MCF 10A (cell line): ENCODE measurements around the gene CTDSP2. TPM values are rescaled to one million over a fixed set of nuclear protein-coding genes. Genes with fewer than 3 reads are reported as not detected.

Experiments
- BruUV-seq: library from RNA; stranded (reverse); fragments of 400-500 nt; replicated peaks from 2 replicates; lab custom pipeline; 2021; lab: Mats Ljungman, UMichigan
- CTCF ChIA-PET: fragments of 300-600 bp; sonication (Branson Sonifier 250); formaldehyde crosslinking; extraction: SDS; loops from one replicate; lab custom pipeline; 2021; ENCODE audit warnings: antibody characterized with exemption, inconsistent platforms; lab: Yijun Ruan, JAX
- POLR2A ChIA-PET: fragments of 300-600, 350-650 bp; sonication (Branson Sonifier 250); formaldehyde crosslinking; extraction: SDS; loops from one replicate; lab custom pipeline; 2020; ENCODE audit warnings: antibody characterized with exemption, inconsistent platforms; lab: Yijun Ruan, JAX
- DNase-seq: peaks from one replicate; pipeline ENCODE4 v3.0.0-alpha.2; 2018; ENCODE audit not compliant: unreplicated experiment
- H3K27ac Mint-ChIP-seq: one replicate; pipeline ENCODE4 v1.8.0; 2022; ENCODE audit warnings: mild to moderate bottlenecking, low read depth, mixed read lengths; ENCODE audit not compliant: unreplicated experiment
- H3K27me3 Mint-ChIP-seq: one replicate; pipeline ENCODE4 v1.8.0; 2022; ENCODE audit warnings: mixed read lengths; ENCODE audit not compliant: insufficient read depth, unreplicated experiment
- H3K36me3 Mint-ChIP-seq: one replicate; pipeline ENCODE4 v1.8.0; 2022; ENCODE audit warnings: mild to moderate bottlenecking, moderate library complexity, mixed read lengths; ENCODE audit not compliant: insufficient read depth, unreplicated experiment
- H3K4me1 Mint-ChIP-seq: one replicate; pipeline ENCODE4 v1.8.0; 2022; ENCODE audit warnings: mixed read lengths; ENCODE audit not compliant: insufficient read depth, unreplicated experiment
- H3K4me3 Mint-ChIP-seq: one replicate; pipeline ENCODE4 v1.8.0; 2022; ENCODE audit warnings: mild to moderate bottlenecking, moderate library complexity, mixed read lengths; ENCODE audit not compliant: unreplicated experiment
- H3K9me3 Mint-ChIP-seq: one replicate; pipeline ENCODE4 v1.8.0; 2022; ENCODE audit warnings: mixed read lengths; ENCODE audit not compliant: unreplicated experiment
- CTCF ChIP-seq: fragments of 200-600 bp; IDR thresholded peaks from one replicate; pipeline ENCODE4 v1.8.0; 2022; ENCODE audit warnings: antibody characterized with exemption, mild to moderate bottlenecking; ENCODE audit not compliant: unreplicated experiment
- intact Hi-C: fragments of 100-400 bp; cut with micrococcal nuclease; formaldehyde crosslinking; loops from 2 replicates; pipeline ENCODE4 v1.14.1; 2022
- total RNA-seq: library from RNA; stranded (reverse); gene quantifications from 2 replicates; pipeline ENCODE4 v1.2.3, GENCODE V29; 2022

CTDSP2 gene
- total RNA-seq, 1 experiment from 2014 or later, result 73.4 TPM

- Mint-ChIP-seq H3K36me3 (peaks cover 38% of the 10 kb centered on the region), H3K9me3 (no peaks in the 10 kb centered on the region), H3K27me3 (no peaks in the 10 kb centered on the region), H3K4me3 (peak within 1 kb of the TSS; percentile 98), H3K4me1 (peaks cover 25% of the 10 kb centered on the region), H3K27ac (peak within 1 kb of the TSS; percentile 86)
- POLR2A ChIA-PET, result interaction anchor here (0.5 to 3.7 kb wide), 23 partner anchors 10 to 262 kb away, joined by 3 to 39 read pairs (median 5); partner anchors contain the start of genes ATP23, AVIL, CTDSP2 and CYP27B1
- TF ChIP-seq CTCF, result peak; percentile 90
- DNase-seq, result peak; percentile 95
- CTCF ChIA-PET, result interaction anchor here (0.6 to 2.5 kb wide), 35 partner anchors 9 to 576 kb away, joined by 3 to 15 read pairs (median 4); partner anchors contain the start of genes CYP27B1, EEF1AKMT3 and METTL1
- no TSS peak for BruUV-seq
- intact Hi-C loops, result loop anchor here (1.0 kb wide), 1 partner anchor 122 kb away; no protein-coding TSS in a partner anchor
Observed at GRCh38 chr12:57782608-57783465, 63.7 kb downstream of the CTDSP2 start, which contains the start of gene TSFM. TSS of gene TSFM (plus strand) at chr12:57782787. CDS start at chr12:57782802, 15 bp downstream.

GRCh38 chr12:57782243-57782607 is 64.3 kb downstream of the CTDSP2 start:
- DNase-seq, result no peak
- intact Hi-C loops, result loop anchor here (1.0 kb wide), 1 partner anchor 123 kb away; no protein-coding TSS in a partner anchor
- Mint-ChIP-seq H3K27me3 (no peaks in the 10 kb centered on the region), H3K4me3 (peak overlapping the region; percentile 98), H3K9me3 (no peaks in the 10 kb centered on the region), H3K36me3 (peaks cover 37% of the 10 kb centered on the region), H3K27ac (peak overlapping the region; percentile 86), H3K4me1 (peaks cover 25% of the 10 kb centered on the region)
- no peak for TF ChIP-seq CTCF
- no TSS peak for BruUV-seq
- ChIA-PET CTCF (interaction anchor here (0.6 to 2.5 kb wide), 16 partner anchors 8 to 120 kb away, joined by 3 to 15 read pairs (median 4); partner anchors contain the start of genes CYP27B1, EEF1AKMT3 and METTL1), POLR2A (interaction anchor here (0.6 to 3.7 kb wide), 13 partner anchors 9 to 159 kb away, joined by 3 to 39 read pairs (median 5); partner anchors contain the start of genes ATP23, CYP27B1, EEF1AKMT3 and METTL1)

- no TSS peak for BruUV-seq
- DNase-seq, result no peak
- ChIA-PET POLR2A (interaction anchor here (0.7 to 3.7 kb wide), 5 partner anchors 9 to 136 kb away, joined by 3 to 39 read pairs (median 3); partner anchors contain the start of genes CTDSP2, CYP27B1, EEF1AKMT3 and METTL1), CTCF (interaction anchor here (0.7 to 1.5 kb wide), 8 partner anchors 9 to 124 kb away, joined by 3 to 6 read pairs (median 4); partner anchors contain the start of genes EEF1AKMT3 and METTL1)
- H3K4me1 Mint-ChIP-seq, result peaks cover 25% of the 10 kb centered on the region
- TF ChIP-seq CTCF, result no peak
- no peaks in the 10 kb centered on the region for H3K9me3 Mint-ChIP-seq
- H3K36me3 Mint-ChIP-seq, result peaks cover 36% of the 10 kb centered on the region
- H3K27ac Mint-ChIP-seq, result peak overlapping the region; percentile 20
- intact Hi-C loops, result loop anchor here (1.0 kb wide), 1 partner anchor 124 kb away; no protein-coding TSS in a partner anchor
- H3K4me3 Mint-ChIP-seq, result no peak overlapping the region
- H3K27me3 Mint-ChIP-seq, result no peaks in the 10 kb centered on the region
Observed at GRCh38 chr12:57781801-57782200, 64.7 kb downstream of the CTDSP2 start.
